ENCODE data around the gene RNF126. TPM values are rescaled to one million over a fixed set of nuclear protein-coding genes. Genes with fewer than 3 reads are reported as not detected.

RNF126 gene
- total and polyA plus RNA-seq, 5 donors, result 21.7 to 37.6 (median 25.6) TPM

GRCh38 chr19:685454-685931, 22.5 kb upstream of the RNF126 start:
- no peak overlapping the region for H3K4me3 ChIP-seq (ENCODE audit: low read length)
- peak in 2 of 3 donors; percentile 41 to 63 for DNase-seq
- no peaks in the 10 kb centered on the region for H3K9me3 ChIP-seq (ENCODE audit: control insufficient read depth, low read length)
- no peaks in the 10 kb centered on the region for H3K4me1 ChIP-seq (ENCODE audit: control insufficient read depth, insufficient read depth, low read length)
- no peaks in the 10 kb centered on the region for H3K27me3 ChIP-seq (ENCODE audit: control insufficient read depth, insufficient read depth)
- no peak overlapping the region for H3K27ac ChIP-seq (ENCODE audit: low read length)
- ATAC-seq, result no peak
- WGBS, result 80% methylated on average over 31 of the region's 31 CpGs
- intact Hi-C loops (cut with DNase I), result no loop called here

DNA sequence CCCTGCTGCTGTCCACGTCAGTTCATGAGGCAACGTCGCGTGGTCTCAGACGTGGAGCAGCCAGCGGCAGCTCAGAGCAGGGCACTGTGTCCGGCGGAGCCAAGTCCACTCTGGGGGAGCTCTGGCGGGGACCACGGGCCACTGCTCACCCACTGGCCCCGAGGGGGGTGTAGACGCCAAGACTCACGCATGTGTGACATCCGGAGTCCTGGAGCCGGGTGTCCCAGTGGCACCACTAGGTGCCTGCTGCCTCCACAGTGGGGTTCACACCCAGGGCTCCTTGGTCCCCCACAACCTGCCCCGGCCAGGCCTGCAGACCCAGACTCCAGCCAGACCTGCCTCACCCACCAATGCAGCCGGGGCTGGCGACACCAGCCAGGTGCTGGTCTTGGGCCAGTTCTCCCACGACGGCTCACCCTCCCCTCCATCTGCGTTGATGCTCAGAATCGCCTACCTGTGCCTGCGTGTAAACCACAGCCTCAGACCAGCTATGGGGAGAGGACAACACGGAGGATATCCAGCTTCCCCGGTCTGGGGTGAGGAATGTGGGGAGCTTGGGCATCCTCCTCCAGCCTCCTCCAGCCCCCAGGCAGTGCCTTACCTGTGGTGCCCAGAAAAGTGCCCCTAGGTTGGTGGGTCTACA, 19.8 kb upstream of the RNF126 start:
- no peaks in the 10 kb centered on the region for H3K27me3 ChIP-seq (ENCODE audit: control insufficient read depth, insufficient read depth)
- 80% methylated on average over 25 of the region's 25 CpGs for WGBS
- ATAC-seq (no peak), DNase-seq (peak in 2 of 3 donors; percentile 73)
- H3K4me1 ChIP-seq (ENCODE audit: control insufficient read depth, insufficient read depth, low read length), result no peaks in the 10 kb centered on the region
- H3K4me3 ChIP-seq (ENCODE audit: low read length), result no peak overlapping the region
- H3K9me3 ChIP-seq (ENCODE audit: control insufficient read depth, low read length), result no peaks in the 10 kb centered on the region
- no peak overlapping the region for H3K27ac ChIP-seq (ENCODE audit: low read length)
- intact Hi-C loops (cut with DNase I), result no loop called here

GRCh38 chr19:681029-682019, 18.3 kb upstream of the RNF126 start:
- Histone ChIP-seq H3K27ac (ENCODE audit: low read length) (no peak overlapping the region), H3K9me3 (ENCODE audit: control insufficient read depth, low read length) (no peaks in the 10 kb centered on the region), H3K4me1 (ENCODE audit: control insufficient read depth, insufficient read depth, low read length) (no peaks in the 10 kb centered on the region), H3K27me3 (ENCODE audit: control insufficient read depth, insufficient read depth) (no peaks in the 10 kb centered on the region), H3K4me3 (ENCODE audit: low read length) (peak overlapping the region; percentile 42)
- intact Hi-C loops (cut with DNase I), result no loop called here
- ATAC-seq (peak in 1 of 2 donors; percentile 0), DNase-seq (peak in 2 of 3 donors; percentile 87 to 95)
- WGBS, result 67% methylated on average over 54 of the region's 54 CpGs

- H3K9me3 ChIP-seq (ENCODE audit: control insufficient read depth, low read length), result no peaks in the 10 kb centered on the region
- ATAC-seq (peak; percentile 80 to 88), DNase-seq (peak; percentile 100)
- H3K4me3 ChIP-seq (ENCODE audit: low read length), result peak overlapping the region; percentile 53
- WGBS, result under 1% methylated on average over 70 of the region's 70 CpGs
- intact Hi-C loops (cut with DNase I), result no loop called here
- no peaks in the 10 kb centered on the region for H3K4me1 ChIP-seq (ENCODE audit: control insufficient read depth, insufficient read depth, low read length)
- no peaks in the 10 kb centered on the region for H3K27me3 ChIP-seq (ENCODE audit: control insufficient read depth, insufficient read depth)
- peak overlapping the region; percentile 90 for H3K27ac ChIP-seq (ENCODE audit: low read length)
Observed at GRCh38 chr19:680287-681028, 17.4 kb upstream of the RNF126 start.

- Histone ChIP-seq H3K4me1 (ENCODE audit: control insufficient read depth, insufficient read depth, low read length) (no peaks in the 10 kb centered on the region), H3K27ac (ENCODE audit: low read length) (peak overlapping the region; percentile 43), H3K9me3 (ENCODE audit: control insufficient read depth, low read length) (no peaks in the 10 kb centered on the region), H3K27me3 (ENCODE audit: control insufficient read depth, insufficient read depth) (no peaks in the 10 kb centered on the region), H3K4me3 (ENCODE audit: low read length) (peak overlapping the region; percentile 53)
- peak; percentile 91 to 92 (median 92) for DNase-seq
- WGBS, result 5% methylated on average over 69 of the region's 69 CpGs
- intact Hi-C loops (cut with DNase I), result no loop called here
- peak; percentile 19 to 24 for ATAC-seq
Observed at GRCh38 chr19:679418-680286, 16.6 kb upstream of the RNF126 start.

DNA sequence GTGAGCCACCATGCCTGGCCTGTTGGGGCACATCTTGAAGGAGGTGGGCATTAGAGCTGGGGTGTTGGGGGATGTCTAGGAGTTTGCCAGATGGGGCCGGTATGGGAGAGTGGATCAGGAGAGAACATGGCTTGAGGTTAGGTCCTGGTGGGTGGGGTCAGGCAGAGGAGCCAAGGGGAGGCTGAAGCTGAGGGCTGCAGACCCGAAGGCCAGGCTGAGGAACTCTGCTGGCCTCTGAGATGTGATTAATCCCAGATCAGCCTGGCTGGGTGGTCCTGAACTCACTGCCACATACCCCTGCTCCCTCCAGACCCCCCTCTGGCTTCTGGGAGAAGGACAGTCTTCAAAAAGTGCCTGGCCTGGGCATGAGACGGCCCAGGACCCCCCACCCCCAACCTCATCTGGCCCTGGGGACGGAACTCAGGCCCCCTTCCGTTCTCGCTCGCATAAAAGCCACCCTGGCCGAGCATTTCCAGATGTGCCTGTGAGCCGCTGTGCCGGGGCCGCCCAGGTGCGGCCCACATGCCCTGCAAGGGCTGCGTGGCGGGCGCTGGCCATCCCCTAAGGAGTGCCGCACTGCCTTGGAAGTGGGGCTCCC, 15.9 kb upstream of the RNF126 start:
- whole genome bisulfite sequencing, result 90% methylated on average over 16 of the region's 16 CpGs

GRCh38 chr19:677601-678436, 14.8 kb upstream of the RNF126 start:
- no peaks in the 10 kb centered on the region for H3K4me1 ChIP-seq (ENCODE audit: control insufficient read depth, insufficient read depth, low read length)

More for the DNA sequence above, 15.9 kb upstream of the RNF126 start:
- Histone ChIP-seq H3K27me3 (ENCODE audit: control insufficient read depth, insufficient read depth) (no peaks in the 10 kb centered on the region), H3K4me1 (ENCODE audit: control insufficient read depth, insufficient read depth, low read length) (no peaks in the 10 kb centered on the region), H3K27ac (ENCODE audit: low read length) (peak overlapping the region; percentile 2), H3K4me3 (ENCODE audit: low read length) (no peak overlapping the region), H3K9me3 (ENCODE audit: control insufficient read depth, low read length) (no peaks in the 10 kb centered on the region)
- ATAC-seq (no peak), DNase-seq (peak; percentile 27 to 72 (median 71))
- intact Hi-C loops (cut with DNase I), result no loop called here

DNA sequence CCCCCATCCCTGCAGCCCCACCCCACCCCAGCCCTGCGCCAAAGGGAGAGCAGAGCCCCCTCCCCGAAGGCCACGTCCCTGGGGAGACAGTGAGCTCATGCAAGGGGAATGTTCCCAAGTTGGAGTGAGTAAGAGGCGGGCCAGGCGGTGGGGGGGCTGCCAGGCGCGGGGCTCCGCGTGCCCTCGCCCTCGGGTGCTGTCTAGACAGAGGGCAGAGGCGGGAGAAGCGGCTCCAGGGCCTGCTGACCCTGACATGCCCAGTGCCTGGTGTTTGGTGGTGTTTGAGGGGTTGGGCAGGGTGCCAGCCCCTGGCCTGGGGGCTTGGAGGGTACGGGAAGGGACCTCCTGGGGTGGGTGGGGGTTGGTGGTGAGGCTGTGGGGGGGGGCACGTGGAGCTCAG, 14.2 kb upstream of the RNF126 start:
- 3% methylated on average over 15 of the region's 15 CpGs for WGBS
- ATAC-seq (peak; percentile 3 to 13), DNase-seq (peak; percentile 86 to 92 (median 91))
- H3K4me1 ChIP-seq (ENCODE audit: control insufficient read depth, insufficient read depth, low read length), result no peaks in the 10 kb centered on the region
- intact Hi-C loops (cut with DNase I), result no loop called here
- no peaks in the 10 kb centered on the region for H3K9me3 ChIP-seq (ENCODE audit: control insufficient read depth, low read length)
- peak overlapping the region; percentile 84 for H3K4me3 ChIP-seq (ENCODE audit: low read length)
- H3K27ac ChIP-seq (ENCODE audit: low read length), result peak overlapping the region; percentile 97
- no peaks in the 10 kb centered on the region for H3K27me3 ChIP-seq (ENCODE audit: control insufficient read depth, insufficient read depth)

More at GRCh38 chr19:677601-678436, 14.8 kb upstream of the RNF126 start:
- Histone ChIP-seq H3K4me3 (ENCODE audit: low read length) (peak overlapping the region; percentile 84), H3K27ac (ENCODE audit: low read length) (peak overlapping the region; percentile 66), H3K9me3 (ENCODE audit: control insufficient read depth, low read length) (no peaks in the 10 kb centered on the region), H3K27me3 (ENCODE audit: control insufficient read depth, insufficient read depth) (no peaks in the 10 kb centered on the region)
- DNase-seq (peak in 2 of 3 donors; percentile 36 to 58), ATAC-seq (no peak)
- WGBS, result 45% methylated on average over 22 of the region's 22 CpGs
- intact Hi-C loops (cut with DNase I), result no loop called here
